Activated CD4-positive, alpha-beta T cell treated with anti-CD3 and anti-CD28 coated beads for 4 hours (primary cell): ENCODE data around the gene SPRED3.
A peak's percentile ranks its signal among the peaks of the same experiment; 100 is the strongest.

ENCODE experiments used
- DNase-seq, 2 donors: peaks; one replicate each; pipeline ENCODE4 v3.0.0-alpha.2; 2020

The SPRED3 gene

DNA sequence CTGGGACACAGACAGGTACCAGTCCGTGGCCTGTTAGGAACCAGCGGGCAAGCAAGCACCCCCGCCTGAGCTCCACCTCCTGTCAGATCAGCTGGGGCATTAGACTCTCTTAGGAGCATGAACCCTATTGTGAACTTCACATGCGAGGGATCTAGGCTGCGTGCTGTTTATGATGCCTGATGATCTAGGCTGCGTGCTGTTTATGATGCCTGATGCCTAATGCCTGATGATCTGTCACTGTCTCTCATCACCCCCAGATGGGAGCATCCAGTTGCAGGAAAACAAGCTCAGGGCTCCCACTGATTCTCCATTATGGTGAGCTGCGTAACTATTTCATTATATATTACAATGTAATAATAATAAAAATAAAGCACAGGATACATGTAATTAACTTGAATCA lies 33.9 kb downstream of the SPRED3 start:
- DNase-seq, result no peak

DNA sequence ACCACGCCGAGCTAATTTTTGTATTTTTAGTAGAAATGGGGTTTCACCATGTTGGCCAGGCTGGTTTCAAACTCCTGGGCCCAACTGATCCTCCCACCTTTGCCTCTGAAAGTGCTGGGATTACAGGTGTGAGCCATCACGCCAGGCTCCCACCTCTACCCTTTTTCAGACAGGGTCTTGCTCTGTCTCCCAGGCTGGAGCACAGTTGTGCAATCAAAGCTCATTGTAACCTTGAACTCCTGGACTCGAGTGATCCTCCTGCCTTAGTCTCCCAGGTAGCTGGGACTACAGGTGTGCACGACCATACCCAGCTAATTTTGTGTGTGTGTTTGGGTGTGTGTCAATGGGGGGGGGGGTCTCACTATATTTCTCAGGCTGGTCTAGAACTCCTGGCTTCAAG lies 35.8 kb downstream of the SPRED3 start:
- DNase-seq, result no peak

DNA sequence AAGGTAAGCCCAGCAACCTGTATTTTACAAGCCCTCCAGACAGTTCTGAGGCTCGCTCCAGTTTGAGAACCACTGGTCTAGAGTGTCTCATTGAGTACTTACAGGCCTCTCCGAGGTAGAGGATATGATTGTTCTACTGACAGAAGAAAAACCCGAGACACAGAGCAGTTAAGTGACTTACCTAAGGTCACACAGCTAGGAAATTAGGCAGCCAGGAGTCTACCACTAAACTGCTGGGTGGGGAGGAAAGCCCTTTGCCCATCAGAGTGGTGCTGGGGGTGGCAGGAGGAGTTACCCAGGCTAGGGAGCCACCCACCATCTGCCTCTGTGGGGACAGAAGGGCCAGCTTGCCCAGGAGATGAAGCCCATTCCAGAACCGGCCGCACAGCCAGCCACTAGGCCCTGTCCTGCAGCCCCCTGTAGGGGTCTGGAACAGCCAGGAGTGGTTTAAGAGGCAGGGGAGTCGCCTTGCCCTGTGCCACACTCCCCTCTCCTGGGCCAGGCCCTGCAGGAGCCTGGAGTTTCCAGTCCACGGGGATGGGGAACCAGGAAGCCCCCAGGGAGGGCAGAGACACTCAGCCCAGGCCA lies 36.8 kb downstream of the SPRED3 start:
- DNase-seq, result no peak

DNA sequence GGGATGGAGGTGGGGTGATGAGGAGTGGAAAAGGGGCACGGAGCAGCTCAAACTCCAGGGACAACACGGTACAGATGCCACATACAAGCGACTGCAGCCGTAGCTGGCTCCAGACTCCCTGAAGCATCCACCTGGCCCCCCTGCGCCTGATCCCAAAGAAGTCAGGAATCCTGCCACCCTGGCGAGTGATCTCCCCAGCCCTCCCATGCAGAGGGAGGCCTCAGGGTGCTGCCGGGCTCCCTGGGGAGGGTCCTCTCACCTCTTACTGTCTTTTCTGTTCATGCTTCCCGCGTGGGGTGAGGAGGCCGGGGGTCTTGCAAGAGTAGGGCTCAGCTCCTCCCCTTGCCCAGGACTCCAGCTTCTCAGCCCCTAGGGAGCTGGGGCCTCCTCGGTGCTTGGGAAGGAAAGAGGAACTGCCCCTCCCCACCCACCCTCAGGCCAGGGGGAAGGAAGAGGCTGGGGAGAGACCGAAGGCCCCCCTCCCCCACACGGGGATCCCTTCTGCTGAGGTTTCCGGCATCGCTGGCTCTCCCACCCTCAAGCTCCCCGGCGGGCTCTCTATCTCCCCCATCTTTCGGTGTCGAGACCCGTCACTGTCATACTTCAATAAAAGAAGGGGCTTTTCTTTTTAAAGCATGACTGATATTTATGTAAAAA lies 37.4 kb downstream of the SPRED3 start, which contains the start of gene RASGRP4:
RASGRP4 (minus strand) TSS at position 410 of the 657 bp plus-strand sequence; CDS start at position 282, 128 bp downstream.
- no peak for DNase-seq

DNA sequence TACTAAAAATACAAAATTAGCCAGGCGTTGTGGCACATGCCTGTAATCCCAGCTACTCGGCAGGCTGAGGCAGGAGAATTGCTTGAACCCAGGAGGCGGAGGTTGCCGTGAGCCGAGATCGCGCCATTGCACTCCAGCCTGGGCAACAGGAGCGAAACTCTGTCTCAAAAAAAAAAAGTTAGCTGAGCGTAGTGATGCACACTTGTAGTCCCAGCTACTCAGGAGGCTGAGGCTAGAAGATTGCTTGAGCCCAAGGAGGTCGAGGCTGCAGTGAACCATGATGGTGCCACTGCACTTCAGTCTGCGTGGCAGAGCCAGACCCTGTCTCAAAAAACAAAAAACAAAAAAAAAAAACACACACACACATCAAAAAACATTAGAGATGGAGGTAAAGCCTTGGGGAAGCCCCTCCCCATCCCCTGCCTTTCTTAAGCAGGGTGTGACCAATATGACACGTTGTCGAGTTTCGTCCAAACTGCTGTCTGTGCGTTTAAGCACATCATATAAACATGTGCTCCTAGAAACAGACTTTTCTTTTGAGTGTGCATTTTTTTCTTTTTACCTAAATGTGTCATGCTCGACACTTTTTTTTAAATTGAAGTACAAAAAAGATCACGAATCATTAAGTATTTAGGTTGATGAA lies 38.7 kb downstream of the SPRED3 start:
- DNase-seq, result peak in 1 of 2 donors; percentile 24

- peak; percentile 29 to 38 for DNase-seq
These were observed 40.7 kb downstream of the SPRED3 start for GRCh38 chr19:38429055-38429810.

GRCh38 chr19:38429811-38430156 lies 41.3 kb downstream of the SPRED3 start:
- DNase-seq, result no peak

DNA sequence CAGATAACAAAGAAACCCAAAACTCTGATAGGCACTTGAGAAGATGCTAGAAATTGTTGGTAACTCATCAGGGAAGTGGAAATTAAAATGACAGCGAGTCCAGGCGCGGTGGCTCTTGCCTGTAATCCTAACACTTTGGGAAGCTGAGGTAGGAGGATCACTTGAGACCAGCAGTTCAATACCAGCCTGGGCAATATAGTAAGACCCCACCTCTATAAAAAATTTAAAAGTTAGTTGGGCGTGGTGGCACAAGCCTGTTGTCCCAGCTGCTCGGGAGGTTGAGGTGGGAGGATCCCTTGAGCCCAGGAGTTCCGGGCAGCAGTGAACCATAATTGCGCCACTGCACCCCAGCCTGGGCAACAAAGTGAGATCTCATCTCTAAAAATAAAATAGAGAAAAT lies 42.4 kb downstream of the SPRED3 start:
- no peak for DNase-seq

DNA sequence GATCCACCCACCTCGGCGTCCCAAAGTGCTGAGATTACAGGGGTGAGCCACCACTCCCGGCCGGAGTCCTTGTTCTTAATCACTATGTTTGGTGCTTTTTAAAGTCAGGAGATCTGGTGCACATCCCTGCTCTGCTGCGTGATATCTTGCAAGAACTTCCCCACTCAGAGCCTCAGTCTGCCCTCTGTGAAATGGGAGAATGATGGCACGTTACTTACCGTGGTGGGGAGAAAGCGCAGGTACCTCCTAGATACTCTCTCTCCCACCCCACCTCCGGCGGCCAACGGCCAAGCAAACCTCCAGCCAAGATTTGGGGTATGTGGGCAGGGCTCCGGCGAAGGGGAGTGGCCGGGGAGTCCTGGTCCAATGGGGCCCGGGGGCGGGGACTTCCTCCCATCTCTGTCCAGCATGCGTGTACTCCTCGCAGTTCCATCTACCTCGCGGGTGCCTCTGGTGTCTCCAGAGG lies 44.8 kb downstream of the SPRED3 start, which contains the start of gene RYR1:
RYR1 (plus strand) TSS at position 424 of the 466 bp plus-strand sequence. CDS start 139 bp downstream, outside the sequence.
- DNase-seq, result peak; percentile 25 to 34

- no peak for DNase-seq
These were observed 46.1 kb downstream of the SPRED3 start for GRCh38 chr19:38434549-38435051.

GRCh38 chr19:38437295-38437694 lies 48.8 kb downstream of the SPRED3 start:
- DNase-seq, result no peak

DNA sequence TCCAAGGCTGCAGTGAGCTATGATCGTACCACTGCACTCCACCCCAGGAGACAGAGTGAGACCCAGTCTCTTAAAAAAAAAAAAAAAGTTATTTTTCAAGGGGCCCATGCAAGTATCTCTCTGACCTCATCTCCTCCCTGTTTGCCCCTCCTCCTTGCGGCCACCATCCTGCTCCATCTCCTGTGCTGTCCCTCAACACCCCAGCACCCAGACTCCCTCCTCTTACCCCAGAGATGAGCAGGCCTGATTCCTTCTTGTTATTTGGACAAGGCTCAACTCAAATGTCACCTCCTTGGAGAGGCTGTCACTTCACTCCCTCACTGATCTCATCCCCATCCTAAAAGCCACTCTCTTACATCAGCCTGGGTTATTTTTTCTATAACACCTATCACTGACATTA lies 49.4 kb downstream of the SPRED3 start:
- DNase-seq, result no peak

DNA sequence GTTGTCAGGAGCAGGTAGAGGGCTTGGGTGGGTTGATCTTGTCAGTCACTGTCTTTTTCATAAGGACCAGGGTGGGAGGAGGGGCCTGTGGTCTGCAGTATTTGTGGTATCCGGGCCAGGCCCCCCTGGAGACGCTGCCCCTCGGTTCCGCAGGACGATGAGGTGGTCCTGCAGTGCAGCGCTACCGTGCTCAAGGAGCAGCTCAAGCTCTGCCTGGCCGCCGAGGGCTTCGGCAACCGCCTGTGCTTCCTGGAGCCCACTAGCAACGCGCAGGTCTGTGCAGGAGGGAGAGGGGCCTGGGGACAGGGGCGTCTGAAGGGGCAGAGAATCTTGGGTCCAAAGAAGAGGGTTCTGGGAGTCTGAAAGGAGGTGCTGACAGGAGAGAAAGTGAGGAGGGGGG lies 52.1 kb downstream of the SPRED3 start:
- DNase-seq, result no peak

DNA sequence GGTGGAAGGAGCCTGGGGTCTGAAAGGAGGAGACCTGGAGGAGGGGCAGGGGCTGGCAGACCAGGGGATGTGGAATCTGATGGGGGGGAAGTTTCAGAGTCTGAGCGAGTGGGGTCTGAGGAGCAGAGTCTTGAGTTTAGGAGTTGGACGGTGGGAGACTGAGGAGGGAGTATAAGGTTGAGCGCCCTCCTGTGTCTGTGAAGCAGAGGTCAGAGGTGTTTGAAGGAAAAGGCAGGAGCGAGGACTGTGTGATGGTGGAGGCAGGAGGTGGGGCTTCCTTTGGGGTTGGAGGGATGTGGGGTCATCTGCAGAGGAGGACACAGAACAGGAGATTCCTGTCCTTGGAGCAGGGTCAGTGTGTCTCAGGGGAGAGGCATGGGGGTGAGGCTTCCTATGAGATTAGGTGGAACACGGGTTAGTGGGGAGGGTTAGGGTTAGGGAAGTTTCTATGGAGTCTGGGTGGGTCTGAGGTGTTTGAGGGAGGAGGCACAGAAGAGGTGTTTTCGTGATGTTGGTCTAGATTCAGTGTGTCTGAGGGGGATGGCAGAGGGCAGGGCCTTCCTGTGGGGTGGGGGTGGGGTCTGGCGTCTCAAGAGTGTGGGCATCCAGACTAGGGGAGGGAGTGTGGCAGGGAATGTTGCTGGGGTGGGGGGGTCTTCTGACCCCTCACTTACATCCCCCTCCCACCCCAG lies 53.3 kb downstream of the SPRED3 start:
- DNase-seq, result no peak

DNA sequence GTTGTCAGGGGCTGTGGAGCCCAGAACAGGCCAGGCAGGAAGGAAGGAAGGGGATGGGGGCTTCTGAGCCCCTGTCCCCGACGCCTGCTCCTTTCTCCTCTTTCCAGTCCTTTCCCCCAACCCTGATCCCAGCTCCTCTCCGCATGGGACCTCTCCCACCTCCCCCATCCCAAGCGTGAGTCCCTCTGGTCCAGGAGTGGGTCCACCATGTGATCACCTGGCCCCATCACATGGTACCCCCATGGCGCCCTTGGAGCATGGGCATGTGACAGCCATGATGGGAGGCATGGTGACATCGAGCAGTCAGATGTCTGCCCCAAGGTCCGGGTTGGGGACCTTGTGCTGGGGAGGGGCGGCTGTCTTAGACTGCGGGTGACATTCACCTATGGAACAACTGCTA lies 54.2 kb downstream of the SPRED3 start:
- no peak for DNase-seq

DNA sequence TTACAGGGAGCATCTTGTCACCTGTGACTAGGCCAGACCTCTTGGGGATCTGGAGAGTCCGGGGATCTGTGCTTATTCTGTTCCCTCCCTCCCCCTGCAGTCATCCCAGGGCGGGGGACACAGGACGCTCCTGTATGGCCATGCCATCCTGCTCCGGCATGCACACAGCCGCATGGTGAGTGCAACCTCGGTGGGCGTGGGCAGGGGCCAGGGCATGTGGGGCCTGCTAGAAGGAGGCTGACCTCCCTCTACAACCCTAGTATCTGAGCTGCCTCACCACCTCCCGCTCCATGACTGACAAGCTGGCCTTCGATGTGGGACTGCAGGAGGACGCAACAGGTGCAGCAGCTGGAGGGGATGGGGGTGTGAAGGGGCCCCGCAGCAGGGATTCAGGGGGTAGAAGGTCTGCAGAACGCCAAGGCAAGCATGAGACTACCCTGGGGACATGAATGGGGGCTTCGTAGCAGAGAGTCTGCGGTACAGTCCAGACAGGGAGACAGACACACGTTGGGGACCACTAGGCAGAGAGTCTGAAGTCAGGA lies 55.0 kb downstream of the SPRED3 start:
- DNase-seq, result no peak

DNA sequence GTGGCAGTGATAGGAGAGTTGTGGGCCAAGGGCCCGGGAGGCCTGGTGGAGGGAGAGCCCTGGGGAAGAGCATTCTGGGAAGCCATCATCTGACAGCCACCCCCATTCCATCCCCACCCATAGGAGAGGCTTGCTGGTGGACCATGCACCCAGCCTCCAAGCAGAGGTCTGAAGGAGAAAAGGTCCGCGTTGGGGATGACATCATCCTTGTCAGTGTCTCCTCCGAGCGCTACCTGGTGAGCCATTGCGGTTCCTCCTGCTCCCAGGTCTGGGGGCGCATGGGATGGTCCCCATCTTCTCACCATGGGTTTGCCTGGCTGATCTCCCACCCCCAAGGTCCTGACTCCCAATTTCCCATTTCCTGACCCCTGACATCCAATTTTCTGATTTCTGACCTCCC lies 55.5 kb downstream of the SPRED3 start:
- DNase-seq, result no peak

GRCh38 chr19:38445362-38445761 lies 56.9 kb downstream of the SPRED3 start:
- DNase-seq, result no peak

DNA sequence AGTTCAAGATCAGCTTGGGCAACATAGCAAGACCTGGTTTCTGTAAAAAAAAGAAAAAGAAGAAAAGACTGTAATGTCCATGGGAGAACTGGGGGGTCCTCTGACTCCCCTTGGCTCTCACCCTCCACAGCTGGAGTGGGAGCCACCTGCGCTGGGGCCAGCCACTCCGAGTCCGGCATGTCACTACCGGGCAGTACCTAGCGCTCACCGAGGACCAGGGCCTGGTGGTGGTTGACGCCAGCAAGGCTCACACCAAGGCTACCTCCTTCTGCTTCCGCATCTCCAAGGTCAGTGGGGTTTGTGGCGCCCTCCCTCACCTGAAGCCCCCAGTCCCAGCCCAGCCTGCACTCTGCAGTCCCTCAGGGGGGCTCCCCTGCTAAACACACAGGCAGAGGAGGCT lies 59.7 kb downstream of the SPRED3 start:
- no peak for DNase-seq
